ENCODE measurements around the gene KDM7A. TPM values are rescaled to one million over a fixed set of nuclear protein-coding genes. Genes with fewer than 3 reads are reported as not detected.

The KDM7A gene
- total RNA-seq, 1 experiment from 2014 or later = 6.6 TPM

GRCh38 chr7:140056431-140057142 lies 120.2 kb downstream of the KDM7A start:
- H3K23ac ChIP-seq (ENCODE audit: insufficient read length, low read depth, low read length) = no peak overlapping the region
- Mint-ChIP-seq H3K9me3 (no peaks in the 10 kb centered on the region; a peak in 1 of 5 replicates), H3K27ac (no peak overlapping the region; a peak in 1 of 7 replicates), H3K36me3 (ENCODE audit: insufficient read depth in 1 of 3, low read depth in 3 of 3) (peaks cover 0 to 3% (median 0%) of the 10 kb centered on the region in 3 experiments; a peak in 3 of 7 replicates), H3K4me1 (peaks cover 3 to 12% of the 10 kb centered on the region in 2 experiments; a peak in 3 of 4 replicates), H3K27me3 (ENCODE audit: low read depth) (peaks cover 12% of the 10 kb centered on the region), H3K4me3 (no peak overlapping the region)
- H3T11ph ChIP-seq (ENCODE audit: low read length) = no peak overlapping the region
- H3K4me1 ChIP-seq (ENCODE audit: insufficient read depth, low read length) = no peaks in the 10 kb centered on the region
- WGBS (ENCODE audit: extremely low coverage, insufficient read length, low lambda C conversion rate) = no CpG with 5 or more reads among the region's 5 CpGs
- no peak overlapping the region for H3K27ac ChIP-seq (ENCODE audit: insufficient read length, low read depth, low read length)
- H2BK120ac ChIP-seq (ENCODE audit: low read depth, low read length, poor library complexity, severe bottlenecking) = no peak overlapping the region
- no peak overlapping the region for H4K5ac ChIP-seq (ENCODE audit: insufficient read length, low read depth, low read length)
- H3K9me3 ChIP-seq (ENCODE audit: control insufficient read depth, low read depth, low read length) = no peaks in the 10 kb centered on the region
- no peak overlapping the region for H2BK5ac ChIP-seq (ENCODE audit: insufficient read length, low read length)
- no peaks in the 10 kb centered on the region; the same call in 1 of the 2 replicates for H3K79me2 ChIP-seq (ENCODE audit: insufficient read depth, low read length)
- H2AFZ ChIP-seq (ENCODE audit: low read length) = no peak overlapping the region
- peaks cover 4% of the 10 kb centered on the region; the same call in 1 of the 2 replicates for H3K27me3 ChIP-seq (ENCODE audit: insufficient read depth, low read length)
- H3K23me2 ChIP-seq (ENCODE audit: insufficient read length, low read depth, low read length, poor library complexity, severe bottlenecking) = no peaks in the 10 kb centered on the region
- H2BK20ac ChIP-seq (ENCODE audit: low read depth, low read length, poor library complexity, severe bottlenecking) = no peak overlapping the region
- no peak overlapping the region for H3K56ac ChIP-seq (ENCODE audit: insufficient read length, low read depth, low read length)
- no peak overlapping the region for H3K9ac ChIP-seq (ENCODE audit: extremely low read depth, insufficient read length, low read length)
- no peak overlapping the region for H3K4ac ChIP-seq (ENCODE audit: low read depth, low read length)
- H2AK5ac ChIP-seq (ENCODE audit: insufficient read length, low read length) = no peak overlapping the region
- no peak overlapping the region for H4K91ac ChIP-seq (ENCODE audit: insufficient read length, low read depth, low read length)
- H4K20me1 ChIP-seq (ENCODE audit: control insufficient read depth, insufficient read depth, insufficient read length) = no peaks in the 10 kb centered on the region
- no peaks in the 10 kb centered on the region for H3K79me1 ChIP-seq (ENCODE audit: insufficient read depth, low read depth, low read length, poor library complexity, severe bottlenecking)
- H3K4me2 ChIP-seq (ENCODE audit: insufficient read depth, insufficient read length, low read length) = no peak overlapping the region
- DNase-seq = no peak
- H4K8ac ChIP-seq (replicated peaks; ENCODE audit: insufficient read length, low read depth, low read length) = no peak overlapping the region
- no peak overlapping the region for H2BK12ac ChIP-seq (ENCODE audit: insufficient read length, low read depth, low read length)
- no peak for TF ChIP-seq CTCF (conservative IDR thresholded peaks at IDR 0.05)
- no peak overlapping the region for H3K18ac ChIP-seq (ENCODE audit: insufficient read length, low read depth, low read length)
- H2BK15ac ChIP-seq (ENCODE audit: low read depth, low read length) = no peak overlapping the region
- H3K14ac ChIP-seq (ENCODE audit: insufficient read depth, low read length) = no peak overlapping the region

Measured in H9 (cell line).